ENCODE results near the gene HOXD9.
A peak's percentile ranks its signal among the peaks of the same experiment; 100 is the strongest.

The HOXD9 gene

GRCh38 chr2:176126929-176127773 lies 4.6 kb downstream of the HOXD9 start:
- DNase-seq: peak; percentile 71

- no peak for DNase-seq
Measured at GRCh38 chr2:176127774-176128072, 5.2 kb downstream of the HOXD9 start.

- DNase-seq: no peak
Measured at GRCh38 chr2:176128172-176128981, 5.9 kb downstream of the HOXD9 start.

- DNase-seq: no peak
Measured at GRCh38 chr2:176128982-176129796, 6.7 kb downstream of the HOXD9 start, which contains the start of gene HOXD8. TSS of gene HOXD8 (plus strand) at chr2:176129705. CDS start at chr2:176130367, 662 bp downstream.

- no peak for DNase-seq
Measured at GRCh38 chr2:176129813-176130146, 7.3 kb downstream of the HOXD9 start.

GRCh38 chr2:176130147-176130956 lies 7.8 kb downstream of the HOXD9 start:
- DNase-seq: no peak

- no peak for DNase-seq
Measured at GRCh38 chr2:176130957-176131847, 8.7 kb downstream of the HOXD9 start.

GRCh38 chr2:176131848-176132158 lies 9.3 kb downstream of the HOXD9 start:
- DNase-seq: no peak

GRCh38 chr2:176132205-176133171 lies 10.0 kb downstream of the HOXD9 start:
- DNase-seq: no peak

- no peak for DNase-seq
Measured at GRCh38 chr2:176133389-176133788, 10.9 kb downstream of the HOXD9 start.

- no peak for DNase-seq
Measured at GRCh38 chr2:176134035-176134434, 11.5 kb downstream of the HOXD9 start.

GRCh38 chr2:176135035-176135440 lies 12.5 kb downstream of the HOXD9 start:
- DNase-seq: no peak

GRCh38 chr2:176136374-176137251 lies 14.1 kb downstream of the HOXD9 start:
- no peak for DNase-seq

GRCh38 chr2:176137252-176137580 lies 14.7 kb downstream of the HOXD9 start:
- DNase-seq: no peak

GRCh38 chr2:176137906-176138305 lies 15.4 kb downstream of the HOXD9 start:
- DNase-seq: no peak

GRCh38 chr2:176138526-176138922 lies 16.0 kb downstream of the HOXD9 start:
- no peak for DNase-seq

- DNase-seq: no peak
Measured at GRCh38 chr2:176138923-176139660, 16.6 kb downstream of the HOXD9 start.

GRCh38 chr2:176139661-176140512 lies 17.4 kb downstream of the HOXD9 start:
- DNase-seq: no peak

All from stimulated activated CD4-positive, alpha-beta T cell treated with anti-CD3 and anti-CD28 coated beads, Interleukin-12 subunit alpha, Interleukin-12 subunit beta, amount 100 ng/mL, for 4 hours (primary cell).